HEK293 (cell line): ENCODE measurements around the gene MUTYH.

Experiments used
- CTCF ChIA-PET: fragments of 350-600 bp; formaldehyde crosslinking; extraction: SDS; loops from one replicate; lab custom pipeline; 2021; ENCODE audit warnings: antibody characterized with exemption; lab: Yijun Ruan, JAX
- POLR2A ChIA-PET: fragments of 300-600 bp; formaldehyde crosslinking; extraction: SDS; loops from one replicate; lab custom pipeline; 2020; ENCODE audit warnings: antibody characterized with exemption, inconsistent platforms; lab: Yijun Ruan, JAX
- H3K27ac ChIP-seq: fragments of 200-500 bp; sonication (Bioruptor generic); 2 replicates; pipeline ENCODE4 v1.5.1; 2014; ENCODE audit warnings: low read depth, low read length, control low read depth, inconsistent platforms; ENCODE audit errors: extremely low read depth
- H3K36me3 ChIP-seq, 2 experiments: fragments of 200-500 bp in 1 of 2; sonication (Bioruptor generic) in 1 of 2; 1 replicate in 1 of 2; 2 replicates in 1 of 2; pipeline ENCODE4 v1.5.1; 2014 to 2017; ENCODE audit warnings: inconsistent platforms in 2 of 2, low read length in 2 of 2; ENCODE audit not compliant: control insufficient read depth in 2 of 2, insufficient read depth in 1 of 2
- H3K4me1 ChIP-seq: fragments of 200-500 bp; sonication (Bioruptor generic); 2 replicates; pipeline ENCODE4 v1.5.1; 2014; ENCODE audit warnings: mild to moderate bottlenecking, low read length, inconsistent platforms; ENCODE audit not compliant: control insufficient read depth, insufficient read depth
- H3K4me3 ChIP-seq: 2 replicates; pipeline ENCODE4 v1.5.1; 2011; ENCODE audit warnings: low read depth, mild to moderate bottlenecking, control low read depth, low read length, moderate library complexity
- H3K9me3 ChIP-seq: fragments of 200-500 bp; sonication (Bioruptor generic); 2 replicates; pipeline ENCODE4 v1.5.1; 2014; ENCODE audit warnings: low read depth, low read length, inconsistent platforms; ENCODE audit not compliant: control insufficient read depth, insufficient read depth
- GLIS1 ChIP-seq: fragments of 450-650 bp; formaldehyde crosslinking; IDR thresholded peaks from 2 replicates; pipeline ENCODE4 v1.5.1; 2016; ENCODE audit warnings: missing biosample characterization, missing genetic modification characterization
- HOXD13 ChIP-seq: sonication (generic); formaldehyde crosslinking; IDR thresholded peaks from 2 replicates; pipeline ENCODE4 v1.8.0; 2022; ENCODE audit warnings: missing genetic modification reagents, borderline replicate concordance
- MYNN ChIP-seq: fragments of 450-650 bp; formaldehyde crosslinking; IDR thresholded peaks from 2 replicates; pipeline ENCODE4 v1.5.1; 2016; ENCODE audit warnings: missing biosample characterization, missing genetic modification characterization, borderline replicate concordance
- PRDM2 ChIP-seq: fragments of 450-650 bp; formaldehyde crosslinking; IDR thresholded peaks from 2 replicates; pipeline ENCODE4 v1.5.1; 2016; ENCODE audit warnings: missing biosample characterization, missing genetic modification characterization, borderline replicate concordance
- TCF7L2 ChIP-seq: IDR thresholded peaks from 2 replicates; pipeline ENCODE4 v1.6.1; 2011; ENCODE audit warnings: low read depth, mild to moderate bottlenecking, inconsistent platforms, low read length, moderate library complexity, borderline replicate concordance
- TRIM28 ChIP-seq: IDR thresholded peaks from 2 replicates; pipeline ENCODE4 v1.6.1; 2011; ENCODE audit warnings: low read length, control low read depth, borderline replicate concordance
- ZBTB20 ChIP-seq: fragments of 450-650 bp; formaldehyde crosslinking; IDR thresholded peaks from 2 replicates; pipeline ENCODE4 v1.5.1; 2016; ENCODE audit warnings: missing biosample characterization, missing genetic modification characterization
- ZBTB44 ChIP-seq: fragments of 450-650 bp; IDR thresholded peaks from 2 replicates; pipeline ENCODE4 v1.5.1; 2018; ENCODE audit warnings: missing biosample characterization, mild to moderate bottlenecking, missing genetic modification characterization
- ZIC2 ChIP-seq: fragments of 450-650 bp; formaldehyde crosslinking; IDR thresholded peaks from 2 replicates; pipeline ENCODE4 v1.5.1; 2016; ENCODE audit warnings: missing biosample characterization, missing genetic modification characterization
- ZNF169 ChIP-seq: fragments of 450-650 bp; formaldehyde crosslinking; IDR thresholded peaks from 2 replicates; pipeline ENCODE4 v1.5.1; 2016; ENCODE audit warnings: missing biosample characterization, missing genetic modification characterization
- ZNF292 ChIP-seq: fragments of 450-650 bp; formaldehyde crosslinking; IDR thresholded peaks from 2 replicates; pipeline ENCODE4 v1.5.1; 2016; ENCODE audit warnings: low read depth, missing biosample characterization, missing genetic modification characterization, borderline replicate concordance
- ZNF335 ChIP-seq: fragments of 450-650 bp; formaldehyde crosslinking; conservative IDR thresholded peaks from 2 replicates; pipeline ENCODE4 v1.5.1; 2016; ENCODE audit warnings: missing biosample characterization, missing genetic modification characterization
- ZNF404 ChIP-seq: fragments of 450-650 bp; formaldehyde crosslinking; IDR thresholded peaks from 2 replicates; pipeline ENCODE4 v1.5.1; 2017; ENCODE audit warnings: missing biosample characterization, missing genetic modification characterization
- ZNF473 ChIP-seq: fragments of 450-650 bp; formaldehyde crosslinking; IDR thresholded peaks from 2 replicates; pipeline ENCODE4 v1.5.1; 2017; ENCODE audit warnings: missing biosample characterization, missing genetic modification characterization
- ZNF560 ChIP-seq: fragments of 450-650 bp; formaldehyde crosslinking; IDR thresholded peaks from 2 replicates; pipeline ENCODE4 v1.5.1; 2017; ENCODE audit warnings: missing biosample characterization, missing genetic modification characterization, borderline replicate concordance
- ZNF561 ChIP-seq: fragments of 450-650 bp; IDR thresholded peaks from 2 replicates; pipeline ENCODE4 v1.5.1; 2018; ENCODE audit warnings: missing biosample characterization, missing genetic modification characterization, borderline replicate concordance
- ZNF600 ChIP-seq: fragments of 450-650 bp; formaldehyde crosslinking; IDR thresholded peaks from 2 replicates; pipeline ENCODE4 v1.5.1; 2016; ENCODE audit warnings: missing biosample characterization, missing genetic modification characterization
- ZNF623 ChIP-seq: fragments of 450-650 bp; formaldehyde crosslinking; IDR thresholded peaks from 2 replicates; pipeline ENCODE4 v1.5.1; 2016; ENCODE audit warnings: missing biosample characterization, missing genetic modification characterization
- ZNF629 ChIP-seq: fragments of 450-650 bp; formaldehyde crosslinking; IDR thresholded peaks from 2 replicates; pipeline ENCODE4 v1.5.1; 2017; ENCODE audit warnings: missing biosample characterization, missing genetic modification characterization
- ZNF660 ChIP-seq: fragments of 450-650 bp; IDR thresholded peaks from 2 replicates; pipeline ENCODE4 v1.5.1; 2018; ENCODE audit warnings: missing biosample characterization, mild to moderate bottlenecking, missing genetic modification characterization
- TF ChIP-seq, protein P1 (sequence below): fragments of 450-650 bp; formaldehyde crosslinking; IDR thresholded peaks from 2 replicates; pipeline ENCODE4 v1.5.1; 2017; ENCODE audit warnings: missing biosample characterization, mild to moderate bottlenecking, missing genetic modification characterization, moderate library complexity
- TF ChIP-seq, protein P2 (sequence below): fragments of 450-650 bp; formaldehyde crosslinking; IDR thresholded peaks from 2 replicates; pipeline ENCODE4 v1.5.1; 2016; ENCODE audit warnings: missing biosample characterization, missing genetic modification characterization

Gene MUTYH

GRCh38 chr1:45304311-45305081 lies 35.7 kb downstream of the MUTYH start:
- TF ChIP-seq ZBTB44 (tag by site-specific recombination), result peak; percentile 99
- peak; percentile 20; the same call in 1 of the 2 replicates for TF ChIP-seq ZNF561 (tag by site-specific recombination)
- TF ChIP-seq ZNF335, result peak; percentile 41
- TF ChIP-seq ZBTB20 (tag by site-specific recombination), result peak; percentile 76
- TF ChIP-seq ZNF660 (tag by site-specific recombination), result 0 out of 2 replicates have a peak, but pooled peaks have one; percentile 50
- TF ChIP-seq, protein P1, sequence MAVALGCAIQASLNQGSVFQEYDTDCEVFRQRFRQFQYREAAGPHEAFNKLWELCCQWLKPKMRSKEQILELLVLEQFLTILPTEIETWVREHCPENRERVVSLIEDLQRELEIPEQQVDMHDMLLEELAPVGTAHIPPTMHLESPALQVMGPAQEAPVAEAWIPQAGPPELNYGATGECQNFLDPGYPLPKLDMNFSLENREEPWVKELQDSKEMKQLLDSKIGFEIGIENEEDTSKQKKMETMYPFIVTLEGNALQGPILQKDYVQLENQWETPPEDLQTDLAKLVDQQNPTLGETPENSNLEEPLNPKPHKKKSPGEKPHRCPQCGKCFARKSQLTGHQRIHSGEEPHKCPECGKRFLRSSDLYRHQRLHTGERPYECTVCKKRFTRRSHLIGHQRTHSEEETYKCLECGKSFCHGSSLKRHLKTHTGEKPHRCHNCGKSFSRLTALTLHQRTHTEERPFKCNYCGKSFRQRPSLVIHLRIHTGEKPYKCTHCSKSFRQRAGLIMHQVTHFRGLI (tag by site-specific recombination), result no peak
- TF ChIP-seq TRIM28, result 0 out of 2 replicates have a peak, but pooled peaks have one; percentile 0
- peak; percentile 49; the same call in 1 of the 2 replicates for TF ChIP-seq ZNF600 (tag by site-specific recombination)
- TF ChIP-seq, protein P2, sequence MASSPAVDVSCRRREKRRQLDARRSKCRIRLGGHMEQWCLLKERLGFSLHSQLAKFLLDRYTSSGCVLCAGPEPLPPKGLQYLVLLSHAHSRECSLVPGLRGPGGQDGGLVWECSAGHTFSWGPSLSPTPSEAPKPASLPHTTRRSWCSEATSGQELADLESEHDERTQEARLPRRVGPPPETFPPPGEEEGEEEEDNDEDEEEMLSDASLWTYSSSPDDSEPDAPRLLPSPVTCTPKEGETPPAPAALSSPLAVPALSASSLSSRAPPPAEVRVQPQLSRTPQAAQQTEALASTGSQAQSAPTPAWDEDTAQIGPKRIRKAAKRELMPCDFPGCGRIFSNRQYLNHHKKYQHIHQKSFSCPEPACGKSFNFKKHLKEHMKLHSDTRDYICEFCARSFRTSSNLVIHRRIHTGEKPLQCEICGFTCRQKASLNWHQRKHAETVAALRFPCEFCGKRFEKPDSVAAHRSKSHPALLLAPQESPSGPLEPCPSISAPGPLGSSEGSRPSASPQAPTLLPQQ (tag by site-specific recombination), result peak; percentile 35; the same call in 1 of the 2 replicates
- TF ChIP-seq TCF7L2, result peak; percentile 75
- TF ChIP-seq ZNF292, result no peak
- TF ChIP-seq ZIC2 (tag by site-specific recombination), result peak; percentile 40
- 0 out of 2 replicates have a peak, but pooled peaks have one; percentile 3 for TF ChIP-seq HOXD13 (CRISPR knock-in tag)
- peak; percentile 54; the same call in 1 of the 2 replicates for TF ChIP-seq GLIS1
- no peak for TF ChIP-seq MYNN (tag by site-specific recombination)
- peak; percentile 32; the same call in 1 of the 2 replicates for TF ChIP-seq ZNF623 (tag by site-specific recombination)
- TF ChIP-seq ZNF560, result no peak
- TF ChIP-seq ZNF629, result peak; percentile 21; the same call in 1 of the 2 replicates
- CTCF ChIA-PET, result interaction anchor here (0.7 to 1.6 kb wide), 5 partner anchors 10 to 292 kb away, joined by 3 to 8 read pairs (median 5); partner anchors contain the start of genes TESK2 and UROD
- no peaks in the 10 kb centered on the region for H3K36me3 ChIP-seq
- peak overlapping the region; percentile 65 for H3K27ac ChIP-seq
- POLR2A ChIA-PET, result interaction anchor here (1.1 to 3.0 kb wide), 9 partner anchors 35 to 574 kb away, joined by 3 to 83 read pairs (median 13); partner anchors contain the start of genes BTBD19, DYNLT4, HECTD3 and MUTYH
- peaks cover 5% of the 10 kb centered on the region; the same call in 1 of the 2 replicates for H3K4me1 ChIP-seq
- H3K4me3 ChIP-seq, result peak overlapping the region; percentile 78
- no peaks in the 10 kb centered on the region for H3K9me3 ChIP-seq

GRCh38 chr1:45303520-45304310 lies 36.5 kb downstream of the MUTYH start:
- no peaks in the 10 kb centered on the region for H3K9me3 ChIP-seq
- H3K4me3 ChIP-seq, result peak overlapping the region; percentile 78
- ChIA-PET CTCF (interaction anchor here (0.6 to 13.3 kb wide), 16 partner anchors 11 to 1302 kb away, joined by 3 to 304 read pairs (median 4); partner anchors contain the start of genes BEST4, HECTD3, MUTYH and TESK2), POLR2A (interaction anchor here (0.6 to 3.0 kb wide), 53 partner anchors 11 to 979 kb away, joined by 3 to 83 read pairs (median 5); partner anchors contain the start of genes BTBD19, CCDC163, DYNLT4 and EIF2B3)
- peak overlapping the region; percentile 70 for H3K27ac ChIP-seq
- no peaks in the 10 kb centered on the region for H3K36me3 ChIP-seq
- peaks cover 5% of the 10 kb centered on the region; the same call in 1 of the 2 replicates for H3K4me1 ChIP-seq
- peak; percentile 63; the same call in 1 of the 2 replicates for TF ChIP-seq ZNF169 (tag by site-specific recombination)
- no peak for TF ChIP-seq ZNF404 (tag by site-specific recombination)
- TF ChIP-seq ZNF473 (tag by site-specific recombination), result no peak
- TF ChIP-seq PRDM2 (tag by site-specific recombination), result peak; percentile 87; the same call in 1 of the 2 replicates
